Progenitor cell of endocrine pancreas (in vitro differentiated cells): ENCODE data around the gene IQCK. TPM values are rescaled to one million over a fixed set of nuclear protein-coding genes. Genes with fewer than 3 reads are reported as not detected.
A peak's percentile ranks its signal among the peaks of the same experiment; 100 is the strongest.

Experiments
- DNase-seq: peaks from one replicate; pipeline ENCODE4 v3.0.0; 2021; ENCODE audit warnings: low spot score; ENCODE audit not compliant: unreplicated experiment
- H3K27ac Mint-ChIP-seq: 2 replicates; pipeline ENCODE4 v1.8.0; 2021; ENCODE audit warnings: mild to moderate bottlenecking, moderate library complexity, mixed read lengths
- H3K27me3 Mint-ChIP-seq: 2 replicates; pipeline ENCODE4 v1.8.0; 2021; ENCODE audit warnings: mixed read lengths
- H3K36me3 Mint-ChIP-seq: 2 replicates; pipeline ENCODE4 v1.8.0; 2022; ENCODE audit warnings: mixed read lengths; ENCODE audit not compliant: insufficient read depth
- H3K4me1 Mint-ChIP-seq: 2 replicates; pipeline ENCODE4 v1.8.0; 2021; ENCODE audit warnings: low read depth, mixed read lengths
- H3K4me3 Mint-ChIP-seq: 2 replicates; pipeline ENCODE4 v1.8.0; 2021; ENCODE audit warnings: low read depth, mild to moderate bottlenecking, moderate library complexity, mixed read lengths
- H3K9me3 Mint-ChIP-seq: 2 replicates; pipeline ENCODE4 v1.8.0; 2021; ENCODE audit warnings: low read depth, mixed read lengths
- total RNA-seq: library from RNA; stranded (reverse); gene quantifications from 2 replicates; pipeline ENCODE4 v1.2.1, GENCODE V29; 2021
- TF ChIP-seq, protein P1 (sequence below): fragments of 200-600 bp; sonication (generic); IDR thresholded peaks from one replicate; pipeline ENCODE4 v1.5.0; 2021; ENCODE audit warnings: antibody characterized with exemption, mild to moderate bottlenecking; ENCODE audit not compliant: unreplicated experiment

IQCK gene
- total RNA-seq, 1 donor from 2014 or later: 33.2 TPM

DNA sequence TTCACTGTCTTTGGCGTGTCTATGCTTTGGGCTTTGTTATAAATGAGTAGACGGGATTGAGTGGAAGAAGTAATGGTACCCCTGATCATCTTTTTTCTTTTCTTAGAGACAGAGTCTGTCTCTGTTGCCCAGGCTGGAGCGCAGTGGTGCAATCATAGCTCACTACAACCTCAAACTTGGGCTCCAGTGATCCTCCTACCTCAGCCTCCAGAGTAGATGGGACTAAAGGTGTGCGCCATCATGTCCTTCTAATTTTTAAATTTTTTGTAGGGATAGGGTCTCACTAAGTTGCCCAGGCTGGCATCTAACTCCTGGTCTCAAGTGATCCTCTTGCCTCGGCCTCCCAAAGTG lies 181.5 kb downstream of the IQCK start:
- Mint-ChIP-seq H3K9me3 (no peaks in the 10 kb centered on the region), H3K36me3 (no peaks in the 10 kb centered on the region)

GRCh38 chr16:19901164-19901563 lies 183.1 kb downstream of the IQCK start:
- no peak overlapping the region for H3K4me3 Mint-ChIP-seq
- no peak for DNase-seq
- H3K9me3 Mint-ChIP-seq: no peaks in the 10 kb centered on the region
- TF ChIP-seq, protein P1, sequence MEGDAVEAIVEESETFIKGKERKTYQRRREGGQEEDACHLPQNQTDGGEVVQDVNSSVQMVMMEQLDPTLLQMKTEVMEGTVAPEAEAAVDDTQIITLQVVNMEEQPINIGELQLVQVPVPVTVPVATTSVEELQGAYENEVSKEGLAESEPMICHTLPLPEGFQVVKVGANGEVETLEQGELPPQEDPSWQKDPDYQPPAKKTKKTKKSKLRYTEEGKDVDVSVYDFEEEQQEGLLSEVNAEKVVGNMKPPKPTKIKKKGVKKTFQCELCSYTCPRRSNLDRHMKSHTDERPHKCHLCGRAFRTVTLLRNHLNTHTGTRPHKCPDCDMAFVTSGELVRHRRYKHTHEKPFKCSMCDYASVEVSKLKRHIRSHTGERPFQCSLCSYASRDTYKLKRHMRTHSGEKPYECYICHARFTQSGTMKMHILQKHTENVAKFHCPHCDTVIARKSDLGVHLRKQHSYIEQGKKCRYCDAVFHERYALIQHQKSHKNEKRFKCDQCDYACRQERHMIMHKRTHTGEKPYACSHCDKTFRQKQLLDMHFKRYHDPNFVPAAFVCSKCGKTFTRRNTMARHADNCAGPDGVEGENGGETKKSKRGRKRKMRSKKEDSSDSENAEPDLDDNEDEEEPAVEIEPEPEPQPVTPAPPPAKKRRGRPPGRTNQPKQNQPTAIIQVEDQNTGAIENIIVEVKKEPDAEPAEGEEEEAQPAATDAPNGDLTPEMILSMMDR: no peak
- H3K36me3 Mint-ChIP-seq: no peaks in the 10 kb centered on the region
- no peak overlapping the region for H3K27ac Mint-ChIP-seq
- peaks cover 2% of the 10 kb centered on the region for H3K4me1 Mint-ChIP-seq
- peaks cover 9% of the 10 kb centered on the region for H3K27me3 Mint-ChIP-seq

More for the DNA sequence above, 181.5 kb downstream of the IQCK start:
- TF ChIP-seq, protein P1: no peak
- peaks cover 4% of the 10 kb centered on the region for H3K27me3 Mint-ChIP-seq
- DNase-seq: no peak
- H3K27ac Mint-ChIP-seq: no peak overlapping the region
- H3K4me3 Mint-ChIP-seq: no peak overlapping the region
- peaks cover 2% of the 10 kb centered on the region for H3K4me1 Mint-ChIP-seq

DNA sequence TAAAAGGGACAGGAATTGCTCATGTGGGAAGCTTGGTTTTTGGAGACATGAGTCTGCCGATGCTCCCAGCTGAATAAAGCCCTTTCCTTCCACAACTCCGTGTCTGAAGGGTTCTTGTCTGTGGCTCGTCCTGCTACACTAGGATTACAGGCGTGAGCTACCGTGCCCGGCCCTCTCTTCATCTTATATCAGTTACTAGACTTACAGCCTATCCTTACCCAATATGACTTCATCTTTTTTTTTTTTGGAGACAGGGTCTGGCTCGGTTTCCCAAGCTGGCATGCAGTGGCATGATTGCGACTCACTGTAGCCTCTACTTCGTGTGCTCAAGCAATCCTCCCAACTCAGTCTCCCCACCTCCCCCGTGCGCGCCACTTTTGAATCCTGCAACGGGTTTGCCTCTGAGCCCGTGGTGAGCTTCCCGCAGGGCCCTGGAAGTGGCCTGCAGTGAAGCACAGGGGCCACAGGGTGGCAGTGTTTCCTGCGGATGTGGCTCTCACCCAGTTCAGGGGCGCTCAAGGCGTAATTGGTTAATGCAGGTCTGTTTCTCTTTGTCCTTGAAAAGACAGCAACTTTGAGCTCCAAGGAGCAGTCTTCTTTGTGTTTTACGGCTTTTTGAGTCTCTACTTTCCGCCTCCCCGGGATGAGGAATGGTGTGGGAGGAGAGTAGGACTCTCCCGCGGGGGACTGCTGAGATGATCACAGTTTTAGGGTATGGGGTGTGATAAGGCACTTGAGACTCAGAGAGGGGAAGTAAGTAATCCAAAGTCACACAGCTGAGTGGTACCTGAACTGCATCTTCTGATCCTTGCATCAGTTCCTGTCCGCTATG lies 189.3 kb downstream of the IQCK start:
- H3K4me1 Mint-ChIP-seq: no peaks in the 10 kb centered on the region
- H3K27me3 Mint-ChIP-seq: peaks cover 18% of the 10 kb centered on the region
- peak overlapping the region; percentile 63 for H3K27ac Mint-ChIP-seq
- peaks cover 5% of the 10 kb centered on the region for H3K9me3 Mint-ChIP-seq
- TF ChIP-seq, protein P1: peak; percentile 99
- H3K4me3 Mint-ChIP-seq: no peak overlapping the region
- DNase-seq: peak; percentile 73
- H3K36me3 Mint-ChIP-seq: no peaks in the 10 kb centered on the region

Other genes with a start within 250 kb of the IQCK start
- 110 and 116 TPM in 2 replicates for gene GDE1, start 196.2 kb upstream of the IQCK start, total RNA-seq
- gene CCP110, start 194.3 kb upstream of the IQCK start, total RNA-seq: 24.8 and 25.5 TPM in 2 replicates
- gene VPS35L, start 162.6 kb upstream of the IQCK start, total RNA-seq: 82.7 and 88.4 TPM in 2 replicates
- gene KNOP1, start within 50 bp of the IQCK start, total RNA-seq: 56.0 and 58.1 TPM in 2 replicates
- 40.6 and 44.3 TPM in 2 replicates for gene GPRC5B, start 166.6 kb downstream of the IQCK start, total RNA-seq